Activated T-cell treated with anti-CD3 and anti-CD28 coated beads, Interleukin-2, amount 50 U/mL, for 24 hours (primary cell): ENCODE results near the gene CD93.

Source experiments
- DNase-seq: peaks from one replicate; pipeline ENCODE4 v3.0.0-alpha.2; 2020
- H3K27ac Mint-ChIP-seq: 2 replicates; pipeline ENCODE4 v1.8.0; 2020; ENCODE audit warnings: mild to moderate bottlenecking, mixed read lengths
- H3K27me3 Mint-ChIP-seq: 2 replicates; pipeline ENCODE4 v1.8.0; 2020; ENCODE audit warnings: mixed read lengths
- H3K36me3 Mint-ChIP-seq: 2 replicates; pipeline ENCODE4 v1.8.0; 2020; ENCODE audit warnings: low read depth, mixed read lengths
- H3K4me1 Mint-ChIP-seq: 2 replicates; pipeline ENCODE4 v1.8.0; 2020; ENCODE audit warnings: low read depth, mixed read lengths
- H3K4me3 Mint-ChIP-seq: 2 replicates; pipeline ENCODE4 v1.8.0; 2020; ENCODE audit warnings: mild to moderate bottlenecking, moderate library complexity, mixed read lengths
- H3K9me3 Mint-ChIP-seq: 2 replicates; pipeline ENCODE4 v1.8.0; 2020; ENCODE audit warnings: mixed read lengths

CD93 gene, protein sequence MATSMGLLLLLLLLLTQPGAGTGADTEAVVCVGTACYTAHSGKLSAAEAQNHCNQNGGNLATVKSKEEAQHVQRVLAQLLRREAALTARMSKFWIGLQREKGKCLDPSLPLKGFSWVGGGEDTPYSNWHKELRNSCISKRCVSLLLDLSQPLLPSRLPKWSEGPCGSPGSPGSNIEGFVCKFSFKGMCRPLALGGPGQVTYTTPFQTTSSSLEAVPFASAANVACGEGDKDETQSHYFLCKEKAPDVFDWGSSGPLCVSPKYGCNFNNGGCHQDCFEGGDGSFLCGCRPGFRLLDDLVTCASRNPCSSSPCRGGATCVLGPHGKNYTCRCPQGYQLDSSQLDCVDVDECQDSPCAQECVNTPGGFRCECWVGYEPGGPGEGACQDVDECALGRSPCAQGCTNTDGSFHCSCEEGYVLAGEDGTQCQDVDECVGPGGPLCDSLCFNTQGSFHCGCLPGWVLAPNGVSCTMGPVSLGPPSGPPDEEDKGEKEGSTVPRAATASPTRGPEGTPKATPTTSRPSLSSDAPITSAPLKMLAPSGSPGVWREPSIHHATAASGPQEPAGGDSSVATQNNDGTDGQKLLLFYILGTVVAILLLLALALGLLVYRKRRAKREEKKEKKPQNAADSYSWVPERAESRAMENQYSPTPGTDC

DNA sequence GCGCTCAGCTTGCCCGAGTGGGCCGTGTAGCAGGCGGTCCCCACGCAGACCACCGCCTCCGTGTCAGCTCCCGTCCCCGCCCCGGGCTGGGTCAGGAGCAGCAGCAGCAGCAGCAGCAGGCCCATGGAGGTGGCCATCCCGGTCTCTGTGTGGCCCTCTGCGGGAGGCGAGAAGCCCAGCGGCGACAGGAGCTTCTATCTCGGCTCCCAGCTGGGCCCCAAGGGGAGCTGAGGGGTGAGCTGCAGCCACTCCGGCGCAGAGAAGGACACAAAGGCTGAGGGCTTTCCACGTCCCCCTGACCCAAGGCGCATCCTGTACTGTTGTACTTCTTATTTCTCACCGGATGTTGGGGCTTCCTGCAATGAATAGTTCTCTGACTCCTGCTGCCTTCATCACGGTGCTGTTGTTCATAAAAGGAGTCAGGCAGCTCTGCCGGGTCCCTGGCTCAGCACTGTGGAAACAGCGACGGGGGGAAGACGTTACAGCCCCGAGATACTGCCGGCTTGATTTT lies at the start of gene CD93:
Gene CD93, minus strand, starts transcription at position 269 of the 511 bp plus-strand sequence. Its CDS starts 132 bp downstream, at position 137.
- Mint-ChIP-seq H3K9me3 (no peaks in the 10 kb centered on the region), H3K27ac (peak within 1 kb of the TSS; percentile 74), H3K27me3 (peaks cover 3% of the 10 kb centered on the region), H3K36me3 (no peaks in the 10 kb centered on the region), H3K4me1 (peaks cover 7% of the 10 kb centered on the region), H3K4me3 (peak within 1 kb of the TSS; percentile 57)
- DNase-seq, result peak; percentile 44

DNA sequence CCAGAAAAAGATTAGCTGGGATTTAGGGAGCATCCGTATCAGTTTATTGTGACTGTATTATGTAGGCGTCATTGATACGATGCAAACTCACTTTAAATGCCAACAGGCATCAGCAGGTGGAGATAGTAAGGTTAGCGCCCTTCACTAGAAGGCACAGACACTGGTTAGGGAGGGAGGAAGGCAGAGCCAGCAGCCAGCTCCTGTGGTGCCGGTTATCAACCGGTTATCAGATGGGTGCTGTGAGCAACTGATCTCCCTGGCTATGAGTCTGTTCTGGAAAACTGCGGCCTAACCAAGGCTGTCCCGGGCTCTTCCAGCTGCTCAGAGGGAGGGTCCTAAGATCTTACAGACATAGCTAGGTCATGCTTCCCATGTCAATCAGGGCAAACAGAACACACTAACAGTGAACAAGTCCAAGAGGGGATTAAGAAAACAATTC lies 47.5 kb upstream of the CD93 start:
- Mint-ChIP-seq H3K4me3 (no peak overlapping the region), H3K27ac (no peak overlapping the region), H3K27me3 (no peaks in the 10 kb centered on the region), H3K4me1 (no peaks in the 10 kb centered on the region), H3K9me3 (no peaks in the 10 kb centered on the region), H3K36me3 (no peaks in the 10 kb centered on the region)
- DNase-seq, result no peak

DNA sequence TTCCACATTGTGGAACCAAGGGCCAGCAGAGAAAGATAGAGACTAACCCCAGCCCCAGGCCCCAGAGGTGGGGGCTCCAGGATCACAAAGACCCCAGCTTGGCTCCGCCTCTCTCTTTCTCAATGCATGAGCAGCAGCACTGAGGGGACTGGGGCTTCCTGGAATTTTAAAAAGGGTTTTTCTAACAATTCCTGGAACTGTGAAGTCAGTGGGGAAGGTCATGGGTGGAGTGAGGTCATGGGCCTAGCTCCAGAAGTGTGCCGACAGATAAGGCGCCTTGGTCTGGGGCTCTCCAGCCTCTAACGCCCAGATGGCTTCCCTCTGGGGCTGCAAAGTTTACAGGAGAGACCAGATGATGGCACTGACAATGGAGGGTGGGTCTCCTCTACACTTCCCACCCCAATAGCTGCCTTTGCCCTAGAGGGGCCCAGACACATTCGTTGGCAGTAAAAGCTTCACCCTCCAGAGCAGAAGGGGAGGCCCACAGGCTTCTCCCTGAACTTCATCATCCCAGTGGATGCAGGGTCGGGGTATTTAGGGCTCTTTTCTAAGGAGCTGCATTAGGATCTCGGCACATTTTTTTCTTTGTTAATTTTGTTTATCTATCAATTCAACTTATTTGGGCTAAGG lies 46.9 kb upstream of the CD93 start:
- H3K36me3 Mint-ChIP-seq, result no peaks in the 10 kb centered on the region
- no peaks in the 10 kb centered on the region for H3K27me3 Mint-ChIP-seq
- H3K27ac Mint-ChIP-seq, result no peak overlapping the region
- no peak for DNase-seq
- H3K4me1 Mint-ChIP-seq, result no peaks in the 10 kb centered on the region
- H3K9me3 Mint-ChIP-seq, result no peaks in the 10 kb centered on the region
- H3K4me3 Mint-ChIP-seq, result no peak overlapping the region

DNA sequence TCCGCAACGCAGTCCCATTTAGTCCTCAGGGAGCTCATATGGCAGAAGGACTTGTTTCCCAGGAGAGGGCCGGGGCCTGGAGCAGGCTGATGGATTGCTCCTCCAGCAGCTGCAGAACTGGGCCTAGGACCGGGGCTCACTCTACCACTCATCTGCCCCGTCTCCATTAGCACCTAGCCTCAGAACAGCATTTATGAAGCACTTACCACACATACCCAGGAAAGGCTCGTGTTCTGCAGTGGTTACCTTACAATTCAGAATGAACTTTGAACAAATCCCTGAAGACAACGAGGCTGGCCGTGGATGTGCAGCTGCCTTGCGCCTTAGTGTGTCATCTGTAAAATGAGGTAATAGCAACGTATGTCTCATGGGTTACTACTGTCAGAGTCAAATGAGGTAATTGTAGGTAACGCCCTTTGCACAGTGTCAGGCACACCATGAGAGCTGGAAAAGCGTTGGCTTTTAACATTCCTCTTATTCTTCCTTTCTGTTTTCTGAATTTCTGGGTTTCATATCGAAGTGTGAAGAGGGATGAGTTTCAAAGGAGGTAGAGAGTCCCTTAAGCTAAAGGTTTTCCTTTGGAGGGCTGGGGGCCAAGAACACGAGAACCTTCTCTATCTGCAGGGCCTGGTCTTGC lies 46.3 kb upstream of the CD93 start:
- Mint-ChIP-seq H3K27ac (no peak overlapping the region), H3K27me3 (no peaks in the 10 kb centered on the region), H3K36me3 (no peaks in the 10 kb centered on the region), H3K9me3 (no peaks in the 10 kb centered on the region), H3K4me1 (no peaks in the 10 kb centered on the region), H3K4me3 (no peak overlapping the region)
- no peak for DNase-seq

DNA sequence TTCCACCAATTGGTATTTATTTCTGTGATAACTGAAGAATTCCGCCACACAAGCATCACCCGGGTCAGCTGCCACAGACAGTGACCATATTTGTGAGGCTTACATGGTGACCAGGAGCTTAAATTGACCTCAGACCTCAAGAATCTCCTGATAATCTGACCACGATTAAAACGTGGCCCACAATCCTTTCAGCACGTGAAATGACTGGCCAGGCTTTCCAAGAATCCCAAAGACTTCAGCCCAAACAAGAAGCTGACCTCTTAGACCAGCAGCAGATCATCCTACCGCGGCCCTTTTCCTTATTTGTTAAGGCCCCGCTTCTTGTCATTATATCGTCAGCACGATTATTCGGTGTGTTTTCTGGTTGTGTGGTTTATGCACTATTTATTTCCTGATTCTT lies 45.6 kb upstream of the CD93 start:
- H3K36me3 Mint-ChIP-seq, result no peaks in the 10 kb centered on the region
- no peaks in the 10 kb centered on the region for H3K9me3 Mint-ChIP-seq
- no peaks in the 10 kb centered on the region for H3K4me1 Mint-ChIP-seq
- DNase-seq, result no peak
- H3K27me3 Mint-ChIP-seq, result no peaks in the 10 kb centered on the region
- H3K4me3 Mint-ChIP-seq, result no peak overlapping the region
- H3K27ac Mint-ChIP-seq, result no peak overlapping the region

DNA sequence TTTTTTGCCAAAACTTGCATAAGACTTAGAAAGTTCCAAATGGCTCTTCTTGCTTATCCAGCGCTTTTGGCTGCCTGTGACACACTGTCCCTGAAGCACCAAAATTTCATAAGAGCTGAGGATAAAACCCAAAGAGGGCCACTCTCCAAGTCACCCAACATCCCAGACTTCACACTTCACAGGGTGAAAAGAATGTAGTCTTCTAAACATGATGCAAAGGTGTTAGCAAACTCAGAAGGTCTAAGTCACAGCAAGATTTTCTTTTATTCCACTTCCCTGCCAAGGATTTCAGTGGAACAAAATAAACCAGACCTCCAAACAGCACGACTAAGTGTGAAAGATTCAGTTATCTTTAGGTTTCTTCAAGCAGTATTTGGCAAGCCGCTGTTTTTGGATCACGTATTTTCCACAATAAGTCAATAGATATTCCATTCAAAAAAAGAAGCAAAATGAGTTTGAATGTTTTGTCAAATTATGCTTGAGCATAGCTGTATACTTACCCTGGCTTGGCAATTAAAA lies 44.6 kb upstream of the CD93 start:
- H3K9me3 Mint-ChIP-seq, result no peaks in the 10 kb centered on the region
- H3K36me3 Mint-ChIP-seq, result no peaks in the 10 kb centered on the region
- no peaks in the 10 kb centered on the region for H3K27me3 Mint-ChIP-seq
- no peaks in the 10 kb centered on the region for H3K4me1 Mint-ChIP-seq
- H3K4me3 Mint-ChIP-seq, result no peak overlapping the region
- no peak overlapping the region for H3K27ac Mint-ChIP-seq
- no peak for DNase-seq

DNA sequence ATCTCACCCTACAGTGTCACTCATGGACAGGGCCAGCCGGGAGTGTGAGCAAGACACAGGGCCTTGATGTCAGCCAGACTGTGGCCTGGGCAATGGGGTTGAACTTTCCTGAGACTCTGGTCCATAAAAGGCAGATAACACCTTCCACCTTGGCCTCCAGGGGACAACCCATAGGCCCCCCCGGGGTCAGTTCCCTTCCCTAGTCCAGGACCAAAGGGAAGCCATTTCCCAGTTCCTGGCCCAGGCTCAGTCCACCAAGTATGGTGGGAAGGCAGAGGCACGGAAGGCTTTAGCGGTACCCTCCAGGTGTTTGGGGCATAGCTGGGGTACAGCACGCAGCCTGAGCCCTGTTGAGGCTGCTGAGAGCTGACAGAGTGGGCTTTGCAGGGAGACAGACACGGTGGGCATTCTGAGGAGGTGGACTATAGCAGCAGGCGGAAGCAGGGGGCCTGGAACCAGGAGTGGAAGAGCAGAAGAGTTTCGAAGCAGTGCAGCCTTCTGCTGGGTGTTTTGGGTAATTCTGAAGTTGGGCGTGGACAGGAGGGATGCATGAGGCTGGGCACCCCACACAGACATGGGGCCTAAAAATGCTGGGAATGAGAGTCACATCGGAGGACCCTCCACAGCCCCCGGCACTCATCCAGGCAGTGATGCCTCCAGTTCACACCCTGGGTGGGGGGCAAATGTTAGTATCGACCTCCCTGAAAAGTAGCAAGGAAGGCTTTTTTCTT lies 43.9 kb upstream of the CD93 start:
- H3K4me3 Mint-ChIP-seq, result no peak overlapping the region
- H3K27me3 Mint-ChIP-seq, result no peaks in the 10 kb centered on the region
- DNase-seq, result no peak
- H3K27ac Mint-ChIP-seq, result no peak overlapping the region
- H3K9me3 Mint-ChIP-seq, result no peaks in the 10 kb centered on the region
- no peaks in the 10 kb centered on the region for H3K36me3 Mint-ChIP-seq
- H3K4me1 Mint-ChIP-seq, result no peaks in the 10 kb centered on the region

DNA sequence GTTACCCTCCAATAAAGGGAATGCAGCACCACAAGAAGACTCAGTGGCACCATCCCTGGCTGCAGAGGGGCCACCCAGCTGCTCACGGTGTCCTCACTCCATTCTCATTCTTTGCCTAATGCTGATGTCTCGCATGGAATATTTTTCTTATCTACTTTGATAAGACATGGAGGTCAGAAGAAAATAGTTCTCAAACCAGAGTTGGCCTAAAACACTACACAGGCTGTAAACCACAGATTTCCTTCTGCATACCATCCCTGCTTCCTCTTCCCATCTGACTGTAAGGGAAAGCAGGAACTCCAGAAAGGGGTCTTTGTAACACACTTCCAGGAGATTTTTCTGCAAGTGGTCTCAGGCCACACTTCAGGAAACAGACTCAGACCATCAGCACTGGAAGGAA lies 43.1 kb upstream of the CD93 start:
- H3K4me1 Mint-ChIP-seq, result no peaks in the 10 kb centered on the region
- no peaks in the 10 kb centered on the region for H3K9me3 Mint-ChIP-seq
- H3K27ac Mint-ChIP-seq, result no peak overlapping the region
- H3K36me3 Mint-ChIP-seq, result no peaks in the 10 kb centered on the region
- H3K27me3 Mint-ChIP-seq, result no peaks in the 10 kb centered on the region
- no peak for DNase-seq
- no peak overlapping the region for H3K4me3 Mint-ChIP-seq

DNA sequence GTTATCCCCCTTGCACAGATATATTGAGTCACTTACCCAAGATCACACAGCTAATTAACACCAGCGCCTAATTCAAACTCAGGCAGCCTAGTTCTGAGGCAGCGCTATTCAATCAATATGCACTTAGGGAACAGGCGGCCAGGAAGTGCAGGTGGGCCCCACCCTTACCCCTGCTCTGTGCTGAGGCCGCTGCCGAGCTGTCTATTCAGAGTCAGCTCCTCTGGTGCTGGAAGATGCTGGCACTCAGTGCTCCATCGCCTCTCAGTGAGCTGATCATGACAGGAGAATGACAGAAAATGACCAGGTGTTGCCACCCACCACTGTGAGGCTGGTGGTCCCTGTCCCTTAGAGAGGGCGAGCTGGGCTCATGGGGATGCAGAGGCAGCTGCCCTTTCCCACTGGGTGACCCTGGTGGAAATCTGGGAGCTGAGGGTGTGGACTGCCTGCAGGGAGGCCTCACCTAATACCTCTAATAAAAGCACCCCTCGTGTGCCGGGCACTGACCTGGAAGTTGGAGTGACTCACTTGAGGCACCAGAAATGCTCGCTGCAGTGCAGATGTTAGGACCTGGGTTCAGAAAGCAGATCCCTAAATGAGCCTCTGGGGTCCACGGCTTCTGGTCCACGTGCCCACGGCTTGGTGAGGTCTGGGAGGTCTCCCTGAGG lies 42.5 kb upstream of the CD93 start:
- H3K9me3 Mint-ChIP-seq, result no peaks in the 10 kb centered on the region
- DNase-seq, result no peak
- no peak overlapping the region for H3K4me3 Mint-ChIP-seq
- H3K4me1 Mint-ChIP-seq, result no peaks in the 10 kb centered on the region
- H3K27ac Mint-ChIP-seq, result no peak overlapping the region
- no peaks in the 10 kb centered on the region for H3K27me3 Mint-ChIP-seq
- no peaks in the 10 kb centered on the region for H3K36me3 Mint-ChIP-seq

DNA sequence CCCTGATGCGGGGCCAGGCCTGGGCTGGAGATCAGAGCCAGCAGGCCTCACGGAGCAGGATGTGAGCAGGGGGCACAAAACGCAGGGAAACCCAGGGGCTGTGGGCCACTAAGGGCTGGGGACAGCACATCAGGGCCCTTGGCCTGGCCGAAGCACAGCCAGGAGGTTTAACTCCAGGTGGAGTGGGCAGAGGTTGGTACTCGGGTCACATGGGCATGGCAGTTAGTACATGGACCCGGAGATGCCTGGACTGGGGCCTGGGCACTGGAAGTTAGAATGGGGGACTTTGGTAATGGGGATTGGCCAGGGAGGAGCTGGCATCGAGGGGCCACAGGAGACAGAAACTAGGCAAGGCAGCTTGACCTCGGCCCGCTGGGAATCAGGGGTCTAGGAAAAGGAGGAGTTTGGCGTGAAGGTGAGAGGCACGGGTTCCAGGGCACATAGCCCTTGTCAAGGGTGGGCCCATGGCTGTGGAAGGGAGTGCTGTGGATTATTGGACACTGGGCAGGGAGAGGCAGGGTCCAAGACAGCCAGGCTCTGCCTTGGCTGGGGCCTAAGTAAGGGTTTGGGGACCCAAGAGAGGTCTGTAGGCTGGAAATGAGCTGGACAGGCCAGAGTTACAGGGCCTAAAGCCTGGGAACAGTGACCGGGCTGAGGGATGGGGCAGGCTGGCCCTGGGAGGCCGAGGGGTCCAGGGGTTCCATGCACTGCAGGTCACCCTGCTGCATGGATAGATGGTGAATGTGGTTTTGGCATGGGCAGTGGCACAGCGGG lies 41.6 kb upstream of the CD93 start:
- Mint-ChIP-seq H3K36me3 (no peaks in the 10 kb centered on the region), H3K9me3 (no peaks in the 10 kb centered on the region), H3K27ac (no peak overlapping the region), H3K4me3 (no peak overlapping the region), H3K27me3 (no peaks in the 10 kb centered on the region), H3K4me1 (no peaks in the 10 kb centered on the region)
- no peak for DNase-seq

DNA sequence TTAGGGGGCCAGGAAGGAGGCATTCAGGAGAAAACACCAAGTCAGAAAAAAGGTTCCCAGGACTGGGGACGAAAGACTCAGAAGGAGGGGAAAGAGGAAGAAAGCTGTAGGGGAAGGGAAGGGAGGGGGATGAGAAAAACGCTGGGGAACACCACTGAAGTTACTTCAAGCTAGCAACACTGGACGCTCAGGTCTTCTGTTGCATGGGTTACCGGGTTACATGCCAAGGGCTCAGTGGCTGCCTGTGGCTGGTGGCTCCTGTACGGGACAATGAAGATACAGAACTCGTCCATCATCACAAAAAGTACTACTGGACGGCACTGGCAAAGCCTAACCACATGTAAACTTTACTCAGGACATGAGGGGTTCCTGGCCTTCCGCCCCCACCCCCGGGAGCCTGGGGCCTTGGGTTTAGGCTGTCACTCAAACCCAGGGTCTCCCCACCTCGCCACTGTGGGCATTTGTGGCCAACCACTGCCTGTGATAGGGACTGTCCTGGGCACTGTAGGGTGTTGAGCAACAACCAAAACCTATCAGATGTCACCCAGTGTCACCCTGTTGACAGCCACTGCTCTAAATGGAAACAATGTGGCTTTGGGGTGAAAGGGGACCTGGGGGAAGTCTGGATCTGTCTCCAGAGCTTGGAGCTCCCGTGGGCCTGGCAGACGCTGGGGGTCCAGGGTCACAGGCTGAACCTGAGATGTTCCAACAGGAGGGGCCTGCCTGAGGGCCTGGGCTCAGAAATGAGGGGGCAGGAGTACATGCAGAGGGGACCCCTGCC lies 40.3 kb upstream of the CD93 start:
- DNase-seq, result no peak
- Mint-ChIP-seq H3K4me1 (no peaks in the 10 kb centered on the region), H3K4me3 (no peak overlapping the region), H3K36me3 (no peaks in the 10 kb centered on the region), H3K27ac (no peak overlapping the region), H3K27me3 (no peaks in the 10 kb centered on the region), H3K9me3 (no peaks in the 10 kb centered on the region)

DNA sequence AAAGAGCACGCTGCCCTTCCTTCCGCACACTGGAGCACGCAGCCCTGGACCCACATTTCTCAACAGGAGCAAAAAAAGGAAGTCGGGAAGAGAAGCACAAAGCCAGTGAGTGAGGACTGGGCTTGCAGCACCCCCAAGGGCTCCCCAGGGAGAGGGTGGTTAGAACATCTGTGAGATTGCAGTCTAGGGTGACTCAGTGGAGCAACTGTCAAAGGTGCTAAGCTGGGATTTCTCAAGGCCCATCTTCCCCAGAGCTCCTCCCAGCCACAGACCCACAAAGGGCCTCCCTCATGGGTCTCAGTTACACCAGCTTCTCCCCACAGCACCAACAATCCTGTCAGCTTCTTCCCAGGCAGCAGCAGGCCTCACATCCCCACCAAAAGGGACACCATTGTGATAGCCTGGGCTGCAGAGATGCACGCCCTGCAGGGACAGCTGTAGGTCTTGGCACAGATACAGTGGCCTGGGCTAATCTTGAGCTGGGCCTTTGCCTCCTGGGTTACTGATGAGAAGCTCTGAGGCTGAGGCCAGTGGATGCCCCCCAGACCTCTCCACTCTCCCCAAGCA lies 39.6 kb upstream of the CD93 start:
- no peak for DNase-seq
- Mint-ChIP-seq H3K4me3 (no peak overlapping the region), H3K9me3 (no peaks in the 10 kb centered on the region), H3K36me3 (no peaks in the 10 kb centered on the region), H3K27me3 (peaks cover 5% of the 10 kb centered on the region), H3K27ac (no peak overlapping the region), H3K4me1 (no peaks in the 10 kb centered on the region)
